HUES48 (cell line): ENCODE data around the gene CYREN.

Experiments used
- H3K27ac ChIP-seq: one replicate; pipeline ENCODE4 v1.7.0; 2013; ENCODE audit warnings: low read depth, low read length, inconsistent platforms
- H3K27me3 ChIP-seq: 2 replicates; pipeline ENCODE4 v1.6.1; 2013; ENCODE audit warnings: mild to moderate bottlenecking, low read length; ENCODE audit not compliant: control insufficient read depth, insufficient read depth
- H3K36me3 ChIP-seq: 2 replicates; pipeline ENCODE4 v1.6.1; 2013; ENCODE audit warnings: low read length; ENCODE audit not compliant: control insufficient read depth, insufficient read depth
- H3K4me1 ChIP-seq: 2 replicates; pipeline ENCODE4 v1.6.1; 2013; ENCODE audit warnings: mild to moderate bottlenecking, low read length; ENCODE audit not compliant: control insufficient read depth, insufficient read depth
- H3K4me3 ChIP-seq: 2 replicates; pipeline ENCODE4 v1.5.1; 2013; ENCODE audit warnings: mild to moderate bottlenecking, low read depth, low read length
- H3K9ac ChIP-seq: 2 replicates; pipeline ENCODE4 v1.6.1; 2013; ENCODE audit warnings: mild to moderate bottlenecking, low read depth, low read length, moderate library complexity
- H3K9me3 ChIP-seq: 2 replicates; pipeline ENCODE4 v1.6.1; 2013; ENCODE audit warnings: low read length; ENCODE audit not compliant: control insufficient read depth, insufficient read depth

CYREN gene

DNA sequence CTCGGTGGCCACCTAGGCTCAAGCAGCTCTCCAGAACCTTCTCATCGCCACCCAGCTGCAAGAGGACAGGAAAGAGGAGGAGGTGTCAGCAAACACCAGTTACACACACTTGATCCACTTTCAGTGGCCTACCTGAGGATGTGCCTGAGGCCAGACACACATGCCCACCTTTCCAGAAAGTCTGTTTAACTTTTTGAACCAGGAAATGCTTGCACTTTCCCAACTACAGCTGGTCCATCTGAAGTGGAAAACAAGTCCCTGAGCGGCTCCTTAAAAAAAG lies 15.7 kb upstream of the CYREN start:
- H3K27ac ChIP-seq = no peak overlapping the region
- H3K9me3 ChIP-seq = peaks cover 9% of the 10 kb centered on the region
- no peaks in the 10 kb centered on the region for H3K4me1 ChIP-seq
- H3K9ac ChIP-seq = no peak overlapping the region
- peaks cover 49% of the 10 kb centered on the region for H3K36me3 ChIP-seq
- no peak overlapping the region for H3K4me3 ChIP-seq
- H3K27me3 ChIP-seq = no peaks in the 10 kb centered on the region

DNA sequence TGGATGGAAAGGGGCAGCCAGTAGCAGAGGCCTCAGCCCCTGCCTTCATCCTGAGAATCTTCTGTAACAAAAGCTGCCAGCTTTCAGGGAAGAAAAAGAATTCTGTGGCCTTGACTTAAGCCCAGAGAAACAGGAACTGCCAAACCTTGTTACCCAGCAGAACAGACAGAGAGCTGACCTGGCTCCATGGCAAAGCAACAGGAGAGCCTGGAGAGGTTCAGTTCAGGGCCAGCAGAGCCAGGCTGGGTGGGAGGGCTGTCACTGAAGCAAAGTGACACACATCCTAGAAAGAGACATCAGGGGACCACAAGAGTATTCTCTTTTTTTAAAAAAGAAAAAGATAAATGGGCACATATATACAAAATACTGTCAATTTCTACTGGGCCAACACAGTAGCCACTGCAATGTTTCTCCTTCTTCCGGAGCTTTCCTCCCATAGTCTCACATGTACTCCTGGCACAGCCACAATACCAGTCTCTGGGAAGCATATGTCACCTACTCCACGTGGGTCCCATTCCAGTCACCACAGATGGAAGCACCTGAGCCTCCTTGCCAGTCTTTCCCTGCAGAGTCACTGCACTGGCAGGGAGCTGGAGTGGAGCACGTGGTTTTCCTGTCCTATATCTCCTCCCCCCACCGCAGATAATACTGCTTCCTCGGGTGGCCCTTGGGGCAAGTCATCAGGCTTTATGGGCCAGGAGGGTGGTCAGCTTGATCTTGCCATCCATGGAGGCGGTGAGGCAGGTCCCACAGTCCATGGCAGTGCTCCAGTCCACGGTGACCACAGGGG lies 15.2 kb upstream of the CYREN start:
- no peaks in the 10 kb centered on the region for H3K27me3 ChIP-seq
- H3K4me3 ChIP-seq = no peak overlapping the region
- no peak overlapping the region for H3K27ac ChIP-seq
- H3K4me1 ChIP-seq = no peaks in the 10 kb centered on the region
- H3K36me3 ChIP-seq = peaks cover 49% of the 10 kb centered on the region
- H3K9me3 ChIP-seq = peaks cover 15% of the 10 kb centered on the region
- no peak overlapping the region for H3K9ac ChIP-seq

DNA sequence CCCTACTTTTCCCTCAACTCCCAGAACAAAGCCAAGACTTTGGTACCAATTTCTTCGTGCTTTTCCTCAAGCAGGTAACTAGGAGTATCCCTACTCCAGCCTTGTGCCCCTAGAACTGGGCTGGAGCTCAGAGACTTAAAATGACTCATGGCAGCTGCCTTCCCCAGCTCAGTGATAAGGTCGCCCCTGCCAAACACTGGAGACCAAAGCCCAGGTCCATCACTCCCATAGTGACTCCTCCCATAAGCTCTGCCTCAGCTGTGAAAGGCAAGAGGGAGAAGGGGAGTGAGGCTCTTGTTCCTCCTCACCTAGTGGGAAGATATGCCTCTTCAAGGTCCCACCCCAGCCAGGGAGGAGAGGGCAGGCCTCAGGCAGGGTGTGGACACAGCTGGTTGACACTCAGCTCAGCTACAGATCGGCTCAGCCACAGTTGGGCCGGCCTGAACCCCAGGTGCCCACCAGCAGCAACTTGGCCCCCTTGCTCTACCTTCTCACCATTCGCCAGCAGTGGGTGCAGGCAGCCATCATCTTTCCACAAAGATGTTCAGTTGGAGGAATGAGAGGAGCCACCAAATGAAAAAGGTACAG lies 13.8 kb upstream of the CYREN start:
- Histone ChIP-seq H3K9ac (no peak overlapping the region), H3K9me3 (peaks cover 28% of the 10 kb centered on the region), H3K36me3 (peaks cover 49% of the 10 kb centered on the region), H3K27me3 (no peaks in the 10 kb centered on the region), H3K27ac (no peak overlapping the region), H3K4me3 (no peak overlapping the region), H3K4me1 (no peaks in the 10 kb centered on the region)

DNA sequence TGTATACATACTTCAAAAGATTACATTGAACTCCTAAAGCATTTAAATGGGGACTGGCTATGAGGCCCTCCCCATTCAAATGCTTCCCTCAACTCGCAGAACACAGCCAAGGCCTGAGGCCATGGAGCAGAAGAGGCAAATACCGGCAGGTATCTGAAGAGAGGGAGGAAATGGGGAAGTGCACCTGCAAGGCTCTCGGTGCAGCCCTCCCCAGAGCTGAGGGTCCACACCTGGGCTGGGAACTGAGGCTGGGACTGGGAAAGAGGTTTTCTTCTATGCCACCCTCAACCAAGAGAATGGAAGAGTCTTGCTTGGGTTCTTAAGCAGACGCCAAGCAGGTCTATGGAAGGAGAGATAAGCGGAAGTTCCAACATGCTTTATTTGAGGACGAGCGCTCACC lies 13.0 kb upstream of the CYREN start:
- H3K27me3 ChIP-seq = no peaks in the 10 kb centered on the region
- no peak overlapping the region for H3K4me3 ChIP-seq
- H3K9ac ChIP-seq = no peak overlapping the region
- no peak overlapping the region for H3K27ac ChIP-seq
- peaks cover 28% of the 10 kb centered on the region for H3K9me3 ChIP-seq
- peaks cover 44% of the 10 kb centered on the region for H3K36me3 ChIP-seq
- H3K4me1 ChIP-seq = no peaks in the 10 kb centered on the region

DNA sequence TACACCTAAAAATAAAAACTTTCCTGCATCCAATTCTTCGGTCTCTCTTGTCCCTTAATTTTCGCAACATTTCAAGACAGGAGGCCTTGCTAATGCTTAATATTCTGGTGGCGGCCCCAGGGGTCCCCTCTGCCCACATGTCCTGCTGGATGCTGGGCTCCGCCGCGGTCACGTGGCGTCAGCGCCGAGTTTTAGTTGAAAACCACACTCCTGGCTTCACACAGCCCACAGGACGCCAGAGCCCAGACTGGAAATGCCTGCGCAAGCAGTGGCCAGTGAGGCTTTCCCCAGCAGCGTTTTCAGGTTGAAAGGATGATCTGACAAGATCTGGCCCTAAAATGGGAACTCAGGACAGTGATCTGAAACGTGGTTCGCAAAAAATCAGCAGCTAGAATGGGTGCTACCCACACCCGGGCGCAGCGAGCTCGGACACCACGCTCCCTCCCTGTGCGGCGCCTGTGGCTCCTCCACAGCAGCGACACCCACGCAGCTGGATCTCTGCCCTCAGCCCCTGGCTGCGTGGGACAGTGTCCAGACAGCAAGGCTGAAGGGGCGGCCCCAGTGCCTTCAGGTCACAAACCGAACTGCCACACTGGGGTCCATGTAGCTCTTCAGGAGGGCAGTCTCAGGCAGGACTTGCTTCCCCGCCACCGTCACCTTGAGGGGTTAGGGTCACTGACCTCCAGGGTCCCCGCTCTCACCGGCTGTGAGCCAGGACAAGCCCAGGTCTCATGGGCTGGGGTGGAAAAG lies 11.6 kb upstream of the CYREN start:
- Histone ChIP-seq H3K4me3 (no peak overlapping the region), H3K36me3 (peaks cover 32% of the 10 kb centered on the region)

GRCh38 chr7:135181261-135181928 lies 10.9 kb upstream of the CYREN start:
- Histone ChIP-seq H3K27ac (no peak overlapping the region), H3K27me3 (no peaks in the 10 kb centered on the region), H3K36me3 (peaks cover 26% of the 10 kb centered on the region), H3K9me3 (peaks cover 28% of the 10 kb centered on the region), H3K9ac (no peak overlapping the region), H3K4me1 (peaks cover 11% of the 10 kb centered on the region; the same call in 1 of the 2 replicates), H3K4me3 (no peak overlapping the region)

More for the DNA sequence above, 11.6 kb upstream of the CYREN start:
- H3K9ac ChIP-seq = no peak overlapping the region
- H3K27ac ChIP-seq = no peak overlapping the region
- H3K27me3 ChIP-seq = no peaks in the 10 kb centered on the region
- peaks cover 9% of the 10 kb centered on the region; the same call in 1 of the 2 replicates for H3K4me1 ChIP-seq
- peaks cover 28% of the 10 kb centered on the region for H3K9me3 ChIP-seq

DNA sequence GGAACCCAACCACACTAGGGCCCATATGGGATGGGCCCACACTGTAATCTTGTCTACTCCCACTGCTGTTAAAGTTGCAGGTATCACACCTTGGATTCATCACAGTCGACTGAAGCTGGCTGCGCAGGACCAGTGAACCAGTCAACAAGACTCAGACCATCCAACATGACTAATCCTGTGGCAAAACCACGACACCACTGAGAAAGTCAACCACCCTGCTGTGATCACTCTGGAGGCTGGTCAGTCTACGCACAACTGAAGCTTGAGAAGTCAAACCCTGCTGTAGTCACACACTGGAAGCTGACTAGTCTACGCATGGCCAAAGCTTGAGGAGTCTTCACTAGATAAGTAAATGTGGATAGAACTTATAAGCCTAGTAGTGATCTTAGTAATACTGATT lies 9.6 kb upstream of the CYREN start:
- Histone ChIP-seq H3K27me3 (no peaks in the 10 kb centered on the region), H3K4me3 (no peak overlapping the region), H3K9ac (no peak overlapping the region), H3K9me3 (peaks cover 28% of the 10 kb centered on the region), H3K27ac (no peak overlapping the region), H3K4me1 (peaks cover 11% of the 10 kb centered on the region; the same call in 1 of the 2 replicates), H3K36me3 (peaks cover 14% of the 10 kb centered on the region)

GRCh38 chr7:135179321-135179925 lies 8.9 kb upstream of the CYREN start:
- Histone ChIP-seq H3K9ac (no peak overlapping the region), H3K36me3 (peaks cover 13% of the 10 kb centered on the region), H3K27ac (no peak overlapping the region), H3K9me3 (peaks cover 28% of the 10 kb centered on the region), H3K4me1 (peaks cover 11% of the 10 kb centered on the region; the same call in 1 of the 2 replicates), H3K4me3 (no peak overlapping the region), H3K27me3 (no peaks in the 10 kb centered on the region)

- Histone ChIP-seq H3K27ac (no peak overlapping the region), H3K36me3 (peaks cover 5% of the 10 kb centered on the region), H3K9me3 (peaks cover 28% of the 10 kb centered on the region)
Measured at GRCh38 chr7:135178364-135178763, 7.9 kb upstream of the CYREN start.

GRCh38 chr7:135177028-135177696 lies 6.7 kb upstream of the CYREN start:
- H3K36me3 ChIP-seq = peaks cover under 1% of the 10 kb centered on the region; the same call in 1 of the 2 replicates
- peaks cover 11% of the 10 kb centered on the region; the same call in 1 of the 2 replicates for H3K4me1 ChIP-seq
- peak overlapping the region; percentile 15; the same call in 1 of the 2 replicates for H3K9ac ChIP-seq
- H3K4me3 ChIP-seq = no peak overlapping the region
- H3K9me3 ChIP-seq = peaks cover 28% of the 10 kb centered on the region
- H3K27ac ChIP-seq = peak overlapping the region; percentile 79
- no peaks in the 10 kb centered on the region for H3K27me3 ChIP-seq

More at GRCh38 chr7:135178364-135178763, 7.9 kb upstream of the CYREN start:
- Histone ChIP-seq H3K4me3 (no peak overlapping the region), H3K4me1 (peaks cover 11% of the 10 kb centered on the region; the same call in 1 of the 2 replicates), H3K27me3 (no peaks in the 10 kb centered on the region), H3K9ac (no peak overlapping the region)
